ENCODE results near the gene TEX29.

- TF ChIP-seq CTCF (IDR thresholded peaks at IDR 0.05) (no peak), POLR2A (IDR thresholded peaks at IDR 0.05) (no peak)
Observed at GRCh38 chr13:111292710-111293485, 27.5 kb upstream of the TEX29 start.
